Stimulated activated naive CD8-positive, alpha-beta T cell treated with anti-CD3 and anti-CD28 coated beads, Interleukin-15, amount 100 ng/mL, for 72 hours (primary cell): ENCODE data around the gene GRHL1.

ENCODE experiments used
- ATAC-seq: fragments of 150-1000 bp; cut with Tn5 transposase; 2 replicates; pipeline ENCODE4 v1.10.0; 2021; ENCODE audit warnings: mild to moderate bottlenecking, moderate library complexity
- DNase-seq, 2 donors: peaks; one replicate each; pipeline ENCODE4 v3.0.0; 2021 to 2022
- H3K27ac Mint-ChIP-seq, 2 donors: one replicate each; pipeline ENCODE4 v1.8.0; 2022; ENCODE audit warnings: mild to moderate bottlenecking in 2 of 2, mixed read lengths in 2 of 2, moderate library complexity in 2 of 2
- H3K27me3 Mint-ChIP-seq: one replicate; pipeline ENCODE4 v1.8.0; 2022; ENCODE audit warnings: mixed read lengths
- H3K4me1 Mint-ChIP-seq: one replicate; pipeline ENCODE4 v1.8.0; 2022; ENCODE audit warnings: mild to moderate bottlenecking, mixed read lengths
- H3K4me3 Mint-ChIP-seq, 2 donors: one replicate each; pipeline ENCODE4 v1.8.0; 2022; ENCODE audit warnings: mild to moderate bottlenecking in 2 of 2, mixed read lengths in 2 of 2, moderate library complexity in 1 of 2
- H3K9me3 Mint-ChIP-seq, 2 donors: one replicate each; pipeline ENCODE4 v1.8.0; 2022; ENCODE audit warnings: mixed read lengths in 2 of 2

The GRHL1 gene

GRCh38 chr2:9941196-9941995 lies 10.1 kb upstream of the GRHL1 start:
- no peak for ATAC-seq

GRCh38 chr2:9941996-9942390 lies 9.5 kb upstream of the GRHL1 start:
- DNase-seq, result no peak
- no peak overlapping the region for H3K27ac Mint-ChIP-seq
- H3K4me1 Mint-ChIP-seq, result no peaks in the 10 kb centered on the region
- H3K9me3 Mint-ChIP-seq, result no peaks in the 10 kb centered on the region
- peaks cover 26% of the 10 kb centered on the region for H3K27me3 Mint-ChIP-seq
- no peak overlapping the region for H3K4me3 Mint-ChIP-seq
- ATAC-seq, result no peak

More at GRCh38 chr2:9941196-9941995, 10.1 kb upstream of the GRHL1 start:
- H3K27me3 Mint-ChIP-seq, result peaks cover 20% of the 10 kb centered on the region
- H3K9me3 Mint-ChIP-seq, result no peaks in the 10 kb centered on the region
- DNase-seq, result no peak
- no peak overlapping the region for H3K27ac Mint-ChIP-seq
- H3K4me3 Mint-ChIP-seq, result no peak overlapping the region
- no peaks in the 10 kb centered on the region for H3K4me1 Mint-ChIP-seq

GRCh38 chr2:9944330-9944758 lies 7.1 kb upstream of the GRHL1 start:
- Mint-ChIP-seq H3K9me3 (no peaks in the 10 kb centered on the region), H3K27ac (no peak overlapping the region), H3K4me1 (no peaks in the 10 kb centered on the region), H3K27me3 (peaks cover 40% of the 10 kb centered on the region), H3K4me3 (no peak overlapping the region)
- DNase-seq (no peak), ATAC-seq (no peak)

GRCh38 chr2:9945596-9945995 lies 5.9 kb upstream of the GRHL1 start:
- H3K4me1 Mint-ChIP-seq, result peaks cover 4% of the 10 kb centered on the region
- ATAC-seq (no peak), DNase-seq (no peak)
- H3K27me3 Mint-ChIP-seq, result peaks cover 52% of the 10 kb centered on the region
- no peak overlapping the region for H3K4me3 Mint-ChIP-seq
- no peak overlapping the region for H3K27ac Mint-ChIP-seq
- no peaks in the 10 kb centered on the region for H3K9me3 Mint-ChIP-seq

GRCh38 chr2:9946076-9946475 lies 5.4 kb upstream of the GRHL1 start:
- no peak for ATAC-seq
- Mint-ChIP-seq H3K27me3 (peaks cover 55% of the 10 kb centered on the region), H3K4me1 (peaks cover 6% of the 10 kb centered on the region), H3K27ac (no peak overlapping the region), H3K9me3 (no peaks in the 10 kb centered on the region), H3K4me3 (no peak overlapping the region)
- DNase-seq, result no peak

GRCh38 chr2:9946818-9947217 lies 4.7 kb upstream of the GRHL1 start:
- Mint-ChIP-seq H3K9me3 (no peaks in the 10 kb centered on the region), H3K4me3 (no peak overlapping the region), H3K4me1 (peaks cover 6% of the 10 kb centered on the region), H3K27me3 (peaks cover 55% of the 10 kb centered on the region), H3K27ac (no peak overlapping the region)
- ATAC-seq (no peak), DNase-seq (no peak)

- no peaks in the 10 kb centered on the region for H3K9me3 Mint-ChIP-seq
- ATAC-seq (no peak), DNase-seq (no peak)
- H3K4me1 Mint-ChIP-seq, result peaks cover 6% of the 10 kb centered on the region
- H3K27ac Mint-ChIP-seq, result no peak overlapping the region
- H3K27me3 Mint-ChIP-seq, result peaks cover 74% of the 10 kb centered on the region
- no peak overlapping the region for H3K4me3 Mint-ChIP-seq
Measured at GRCh38 chr2:9948721-9949120, 2.8 kb upstream of the GRHL1 start.

GRCh38 chr2:9949239-9949991 lies 2.1 kb upstream of the GRHL1 start:
- Mint-ChIP-seq H3K9me3 (no peaks in the 10 kb centered on the region), H3K4me1 (peaks cover 6% of the 10 kb centered on the region), H3K27ac (no peak overlapping the region), H3K4me3 (peak overlapping the region in 1 of 2 donors; percentile 20), H3K27me3 (peaks cover 81% of the 10 kb centered on the region)
- no peak for DNase-seq
- no peak for ATAC-seq

GRCh38 chr2:9949992-9950520 lies 1.4 kb upstream of the GRHL1 start:
- Mint-ChIP-seq H3K4me1 (peaks cover 6% of the 10 kb centered on the region), H3K9me3 (no peaks in the 10 kb centered on the region), H3K4me3 (peak overlapping the region; percentile 20 to 86), H3K27ac (no peak overlapping the region), H3K27me3 (peaks cover 80% of the 10 kb centered on the region)
- no peak for DNase-seq
- no peak for ATAC-seq

- peak overlapping the region in 1 of 2 donors; percentile 43 for H3K27ac Mint-ChIP-seq
- ATAC-seq (peak; percentile 71), DNase-seq (peak; percentile 60)
- peak overlapping the region; percentile 85 to 86 for H3K4me3 Mint-ChIP-seq
- H3K9me3 Mint-ChIP-seq, result no peaks in the 10 kb centered on the region
- peaks cover 74% of the 10 kb centered on the region for H3K27me3 Mint-ChIP-seq
- peaks cover 6% of the 10 kb centered on the region for H3K4me1 Mint-ChIP-seq
Measured at GRCh38 chr2:9950521-9951271, 797 bp upstream of the GRHL1 start.

- no peak for ATAC-seq
- H3K27me3 Mint-ChIP-seq, result peaks cover 69% of the 10 kb centered on the region
Measured at GRCh38 chr2:9951272-9951521, 296 bp upstream of the GRHL1 start.

GRCh38 chr2:9952286-9952737 lies 819 bp downstream of the GRHL1 start:
- DNase-seq (no peak), ATAC-seq (no peak)
- peaks cover 58% of the 10 kb centered on the region for H3K27me3 Mint-ChIP-seq
- no peak overlapping the region for H3K27ac Mint-ChIP-seq
- H3K9me3 Mint-ChIP-seq, result no peaks in the 10 kb centered on the region
- peaks cover 6% of the 10 kb centered on the region for H3K4me1 Mint-ChIP-seq
- H3K4me3 Mint-ChIP-seq, result peak overlapping the region; percentile 72 to 74

More at GRCh38 chr2:9951272-9951521, 296 bp upstream of the GRHL1 start:
- H3K9me3 Mint-ChIP-seq, result no peaks in the 10 kb centered on the region
- peaks cover 6% of the 10 kb centered on the region for H3K4me1 Mint-ChIP-seq
- H3K4me3 Mint-ChIP-seq, result peak overlapping the region; percentile 85 to 90
- H3K27ac Mint-ChIP-seq, result no peak overlapping the region
- DNase-seq, result no peak

GRCh38 chr2:9952856-9953503 lies 1.5 kb downstream of the GRHL1 start:
- no peak overlapping the region for H3K27ac Mint-ChIP-seq
- peak overlapping the region; percentile 11 to 72 for H3K4me3 Mint-ChIP-seq
- ATAC-seq (no peak), DNase-seq (no peak)
- H3K27me3 Mint-ChIP-seq, result peaks cover 58% of the 10 kb centered on the region
- no peaks in the 10 kb centered on the region for H3K9me3 Mint-ChIP-seq
- H3K4me1 Mint-ChIP-seq, result peaks cover 6% of the 10 kb centered on the region

GRCh38 chr2:9954136-9954535 lies 2.6 kb downstream of the GRHL1 start:
- Mint-ChIP-seq H3K27ac (no peak overlapping the region), H3K27me3 (peaks cover 48% of the 10 kb centered on the region), H3K4me3 (no peak overlapping the region), H3K9me3 (no peaks in the 10 kb centered on the region), H3K4me1 (peaks cover 6% of the 10 kb centered on the region)
- ATAC-seq (no peak), DNase-seq (no peak)

- Mint-ChIP-seq H3K9me3 (no peaks in the 10 kb centered on the region), H3K27ac (no peak overlapping the region), H3K4me3 (no peak overlapping the region), H3K27me3 (peaks cover 20% of the 10 kb centered on the region), H3K4me1 (no peaks in the 10 kb centered on the region)
- ATAC-seq (no peak), DNase-seq (no peak)
Measured at GRCh38 chr2:9958057-9958456, 6.6 kb downstream of the GRHL1 start.
